Measurements from ENCODE around the gene GPC6.

The GPC6 gene

DNA sequence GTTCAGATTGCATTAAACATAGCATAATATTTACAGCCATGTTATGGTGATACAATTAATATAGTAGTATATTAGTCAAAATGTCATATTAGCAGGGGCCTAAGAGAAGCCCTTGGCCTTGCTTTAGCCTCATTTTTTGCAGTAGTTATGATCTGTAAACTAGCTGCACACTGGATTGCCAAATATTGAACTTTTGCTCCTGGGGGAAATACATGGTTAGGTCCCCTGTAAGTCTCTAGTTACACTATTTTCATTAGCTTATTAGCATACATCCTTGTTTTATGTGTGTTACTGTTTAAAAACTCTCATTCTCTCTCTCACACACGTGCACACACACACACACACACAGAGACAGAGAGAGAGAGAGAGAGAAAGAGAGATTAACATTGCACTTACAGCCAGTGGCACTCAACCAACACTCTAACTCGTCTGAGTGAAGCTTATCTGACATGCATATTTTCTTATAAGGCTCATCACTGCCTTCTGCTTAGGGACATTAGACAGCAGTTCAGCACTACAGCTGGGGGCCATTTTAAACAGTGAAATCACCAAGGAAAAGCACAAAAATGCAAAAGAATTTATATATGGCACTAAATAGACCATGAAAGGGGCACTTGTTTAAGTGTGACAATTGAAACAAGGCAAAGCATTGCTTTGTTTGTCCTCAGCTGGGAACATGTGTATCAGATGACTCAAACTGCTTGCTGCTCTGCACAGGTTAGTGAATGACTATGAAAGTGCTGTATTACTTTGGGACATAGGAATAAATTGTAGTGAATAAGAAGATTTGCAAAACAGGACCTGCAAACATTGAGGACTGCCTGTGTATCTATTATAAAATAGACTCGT lies 278.7 kb downstream of the GPC6 start:
- DNase-seq (ENCODE audit: low read depth): no peak
- TF ChIP-seq, protein P1, sequence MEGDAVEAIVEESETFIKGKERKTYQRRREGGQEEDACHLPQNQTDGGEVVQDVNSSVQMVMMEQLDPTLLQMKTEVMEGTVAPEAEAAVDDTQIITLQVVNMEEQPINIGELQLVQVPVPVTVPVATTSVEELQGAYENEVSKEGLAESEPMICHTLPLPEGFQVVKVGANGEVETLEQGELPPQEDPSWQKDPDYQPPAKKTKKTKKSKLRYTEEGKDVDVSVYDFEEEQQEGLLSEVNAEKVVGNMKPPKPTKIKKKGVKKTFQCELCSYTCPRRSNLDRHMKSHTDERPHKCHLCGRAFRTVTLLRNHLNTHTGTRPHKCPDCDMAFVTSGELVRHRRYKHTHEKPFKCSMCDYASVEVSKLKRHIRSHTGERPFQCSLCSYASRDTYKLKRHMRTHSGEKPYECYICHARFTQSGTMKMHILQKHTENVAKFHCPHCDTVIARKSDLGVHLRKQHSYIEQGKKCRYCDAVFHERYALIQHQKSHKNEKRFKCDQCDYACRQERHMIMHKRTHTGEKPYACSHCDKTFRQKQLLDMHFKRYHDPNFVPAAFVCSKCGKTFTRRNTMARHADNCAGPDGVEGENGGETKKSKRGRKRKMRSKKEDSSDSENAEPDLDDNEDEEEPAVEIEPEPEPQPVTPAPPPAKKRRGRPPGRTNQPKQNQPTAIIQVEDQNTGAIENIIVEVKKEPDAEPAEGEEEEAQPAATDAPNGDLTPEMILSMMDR (IDR thresholded peaks at IDR 0.05; ENCODE audit: low read depth, low read length, missing control alignments): no peak
- H3K4me3 ChIP-seq (ENCODE audit: low read depth, low read length): no peak overlapping the region
- in situ Hi-C loops (cut with HindIII; ENCODE audit: low sequenced_read_pairs): no loop called here

DNA sequence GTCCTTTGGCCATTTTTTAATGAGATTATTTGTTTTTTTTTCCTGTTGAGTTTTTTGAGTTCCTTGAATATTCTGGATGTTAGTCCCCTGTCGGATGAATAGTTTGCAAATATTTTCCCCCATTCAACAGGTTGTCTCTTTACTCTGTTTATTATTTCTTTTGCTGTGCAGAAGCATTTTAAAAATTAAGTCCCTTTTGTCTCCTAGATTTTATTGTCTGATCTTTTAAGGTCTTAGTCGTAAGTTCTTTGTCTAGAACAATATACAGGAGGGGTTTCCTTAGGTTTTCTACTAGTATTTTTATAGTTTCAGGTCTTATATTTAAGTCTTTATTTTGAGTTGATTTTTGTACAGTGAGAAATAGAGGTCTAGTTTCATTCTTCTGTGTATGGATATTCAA lies 284.4 kb downstream of the GPC6 start:
- TF ChIP-seq, protein P1 (IDR thresholded peaks at IDR 0.05; ENCODE audit: low read depth, low read length, missing control alignments): no peak
- no peak for DNase-seq (ENCODE audit: low read depth)
- in situ Hi-C loops (cut with HindIII; ENCODE audit: low sequenced_read_pairs): no loop called here

DNA sequence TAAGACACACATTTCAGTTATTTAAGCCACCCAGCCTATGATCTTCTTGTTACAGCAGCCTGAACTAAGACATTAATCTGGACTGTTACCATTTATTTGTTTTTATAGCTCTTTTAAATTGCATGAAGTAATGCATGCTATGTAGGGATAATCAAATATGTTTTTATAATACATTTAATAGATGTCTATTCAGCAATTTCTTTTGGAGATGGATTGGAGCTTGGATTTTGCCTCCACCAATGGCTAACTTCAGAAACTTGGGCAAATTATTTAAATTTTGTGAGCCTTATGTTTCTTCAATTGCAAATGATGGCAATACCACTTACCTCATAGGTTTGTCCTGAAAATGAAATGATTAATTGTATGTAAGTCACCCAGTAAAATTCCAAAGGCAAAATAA lies 288.7 kb downstream of the GPC6 start:
- DNase-seq (ENCODE audit: low read depth): no peak
- in situ Hi-C loops (cut with HindIII; ENCODE audit: low sequenced_read_pairs): no loop called here
- no peak overlapping the region for H3K4me3 ChIP-seq (ENCODE audit: low read depth, low read length)
- TF ChIP-seq, protein P1 (IDR thresholded peaks at IDR 0.05; ENCODE audit: low read depth, low read length, missing control alignments): no peak

More for the DNA sequence above, 284.4 kb downstream of the GPC6 start:
- no peak overlapping the region for H3K4me3 ChIP-seq (ENCODE audit: low read depth, low read length)

DNA sequence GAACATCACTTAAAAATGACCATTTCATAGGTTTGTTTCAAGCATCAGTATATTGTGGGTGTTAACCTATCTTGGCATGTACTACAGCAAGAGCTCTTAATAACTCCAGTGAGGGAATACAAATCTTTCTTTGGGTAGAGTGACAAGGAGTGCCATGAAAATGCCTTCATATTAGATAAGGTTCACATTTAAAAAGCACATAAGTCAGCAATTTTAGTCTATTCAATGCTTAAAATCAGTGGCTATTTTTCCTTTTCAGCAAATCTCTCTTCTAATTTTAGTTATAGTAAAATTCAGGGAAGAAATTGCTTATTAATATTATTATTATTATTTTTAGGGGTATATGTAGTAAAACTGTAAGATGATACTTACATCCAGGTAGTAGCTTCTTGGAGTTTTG lies 291.1 kb downstream of the GPC6 start:
- no peak for DNase-seq (ENCODE audit: low read depth)
- in situ Hi-C loops (cut with HindIII; ENCODE audit: low sequenced_read_pairs): no loop called here
- no peak overlapping the region for H3K4me3 ChIP-seq (ENCODE audit: low read depth, low read length)
- TF ChIP-seq, protein P1 (IDR thresholded peaks at IDR 0.05; ENCODE audit: low read depth, low read length, missing control alignments): no peak

DNA sequence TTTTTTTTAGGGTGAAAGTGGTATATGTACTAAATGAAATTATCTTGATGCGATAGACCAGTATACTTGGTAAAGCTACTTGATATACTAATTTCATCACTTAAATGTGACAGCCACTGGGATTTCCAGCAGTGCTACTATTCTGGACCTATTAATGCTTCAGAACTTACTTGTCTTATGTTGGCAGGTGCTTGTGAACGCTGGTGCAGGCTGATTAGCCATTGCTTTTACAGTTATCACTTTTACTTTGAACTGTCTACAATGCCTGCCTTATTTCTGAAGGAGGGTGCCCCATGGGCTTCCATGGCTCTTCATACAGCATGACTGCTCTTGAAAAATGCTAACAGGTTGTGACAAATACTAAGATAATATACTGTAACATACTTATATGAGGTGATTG lies 294.7 kb downstream of the GPC6 start:
- in situ Hi-C loops (cut with HindIII; ENCODE audit: low sequenced_read_pairs): no loop called here
- DNase-seq (ENCODE audit: low read depth): no peak
- H3K4me3 ChIP-seq (ENCODE audit: low read depth, low read length): no peak overlapping the region
- TF ChIP-seq, protein P1 (IDR thresholded peaks at IDR 0.05; ENCODE audit: low read depth, low read length, missing control alignments): no peak

DNA sequence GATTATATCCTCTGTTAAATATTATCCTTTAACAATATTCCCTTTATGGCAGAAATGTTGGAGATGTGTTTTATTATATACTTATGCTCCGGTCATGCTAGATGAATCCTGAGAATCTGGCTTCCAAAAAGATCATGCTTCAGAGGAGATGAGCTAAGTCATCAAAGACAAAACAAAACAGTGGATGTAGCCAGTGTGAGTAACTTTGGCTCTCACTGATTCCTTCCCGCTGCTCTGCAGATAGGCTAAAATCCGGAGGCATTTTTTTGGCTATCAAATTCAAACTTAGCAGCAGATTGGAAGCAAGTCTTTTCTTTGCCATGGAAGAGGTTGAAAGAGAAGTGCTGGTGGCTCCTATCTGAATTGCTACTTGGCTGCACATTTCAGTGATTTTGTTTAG lies 295.9 kb downstream of the GPC6 start:
- in situ Hi-C loops (cut with HindIII; ENCODE audit: low sequenced_read_pairs): no loop called here
- TF ChIP-seq, protein P1 (IDR thresholded peaks at IDR 0.05; ENCODE audit: low read depth, low read length, missing control alignments): no peak
- DNase-seq (ENCODE audit: low read depth): peak; percentile 53
- no peak overlapping the region for H3K4me3 ChIP-seq (ENCODE audit: low read depth, low read length)
